Neutrophil (primary cell): ENCODE measurements around the gene FAM241B.
A peak's percentile ranks its signal among the peaks of the same experiment; 100 is the strongest.

Experiments
- H3K27ac ChIP-seq: fragments of 200-600 bp; sonication (generic); 2 replicates; pipeline ENCODE4 v1.5.1; 2016; ENCODE audit warnings: mild to moderate bottlenecking, moderate library complexity
- H3K27me3 ChIP-seq: fragments of 200-600 bp; sonication (generic); 2 replicates; pipeline ENCODE4 v1.6.0; 2016; ENCODE audit warnings: mild to moderate bottlenecking
- H3K36me3 ChIP-seq: fragments of 200-600 bp; sonication (generic); 2 replicates; pipeline ENCODE4 v1.5.1; 2017
- H3K4me1 ChIP-seq, 2 experiments: fragments of 200-600 bp in 1 of 2; sonication (generic) in 1 of 2; 1 replicate in 1 of 2; 2 replicates in 1 of 2; pipeline versions ENCODE4 v1.5.1 to v1.6.1; 2013 to 2016; ENCODE audit warnings: low read depth in 1 of 2, low read length in 1 of 2, mild to moderate bottlenecking in 1 of 2, moderate library complexity in 1 of 2; ENCODE audit not compliant: control insufficient read depth in 1 of 2, insufficient read depth in 1 of 2
- H3K4me3 ChIP-seq, 2 experiments: fragments of 200-600 bp in 1 of 2; sonication (generic) in 1 of 2; 1 replicate in 1 of 2; 2 replicates in 1 of 2; pipeline ENCODE4 v1.5.1; 2013 to 2016; ENCODE audit warnings: low read depth in 1 of 2, low read length in 1 of 2, mild to moderate bottlenecking in 1 of 2, moderate library complexity in 1 of 2
- H3K9me3 ChIP-seq: fragments of 200-600 bp; sonication (generic); 2 replicates; pipeline ENCODE4 v1.5.1; 2016
- TF ChIP-seq, protein P1 (sequence below): fragments of 200-600 bp; sonication (generic); IDR thresholded peaks from 2 replicates; pipeline ENCODE4 v1.5.1; 2016; ENCODE audit warnings: antibody characterized with exemption

FAM241B gene

DNA sequence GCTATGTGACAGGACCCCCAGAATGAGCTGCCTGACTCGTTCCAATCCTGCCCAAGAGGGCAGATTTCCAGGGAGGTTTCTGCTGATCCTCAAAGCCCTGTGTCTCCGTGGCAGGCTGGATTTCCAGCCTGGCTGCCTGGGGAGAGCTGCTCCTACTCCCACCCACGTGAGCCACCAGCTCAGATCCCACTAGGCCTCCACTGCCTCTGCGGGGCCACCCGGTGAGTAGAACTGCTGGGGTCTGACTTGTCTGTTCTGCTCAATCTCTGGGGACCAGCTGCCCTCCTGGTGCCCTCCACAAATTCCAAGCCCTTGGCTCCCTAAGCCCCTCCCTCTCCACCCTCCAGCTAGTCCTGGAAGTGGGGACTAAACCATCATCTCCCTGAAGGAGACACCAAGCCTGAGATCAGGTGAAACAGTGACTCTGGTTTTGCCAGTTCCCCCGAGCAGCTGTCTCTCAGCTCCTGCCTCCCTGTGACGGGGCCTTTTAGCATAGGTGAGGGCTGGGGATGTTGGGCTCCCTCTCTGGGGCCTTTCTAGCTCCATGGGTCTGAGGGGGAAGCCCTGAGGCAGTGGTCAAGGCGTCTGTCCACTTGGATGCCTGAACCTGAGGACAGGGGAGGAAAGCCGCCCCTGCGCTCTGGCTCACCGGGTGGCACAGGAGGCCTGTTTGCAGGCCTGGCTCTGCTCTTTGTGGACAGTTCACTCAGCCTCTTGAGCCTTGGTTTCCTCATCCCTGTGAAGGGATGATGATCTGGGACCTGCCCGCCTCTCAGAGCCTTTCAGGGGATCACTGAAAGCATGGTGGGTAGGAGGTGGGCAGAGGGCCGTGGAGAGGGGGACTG lies 5.6 kb downstream of the FAM241B start:
- Histone ChIP-seq H3K4me3 (no peak overlapping the region), H3K27ac (no peak overlapping the region), H3K9me3 (no peaks in the 10 kb centered on the region), H3K27me3 (peaks cover 18% of the 10 kb centered on the region), H3K36me3 (no peaks in the 10 kb centered on the region), H3K4me1 (no peaks in the 10 kb centered on the region)
- TF ChIP-seq, protein P1, sequence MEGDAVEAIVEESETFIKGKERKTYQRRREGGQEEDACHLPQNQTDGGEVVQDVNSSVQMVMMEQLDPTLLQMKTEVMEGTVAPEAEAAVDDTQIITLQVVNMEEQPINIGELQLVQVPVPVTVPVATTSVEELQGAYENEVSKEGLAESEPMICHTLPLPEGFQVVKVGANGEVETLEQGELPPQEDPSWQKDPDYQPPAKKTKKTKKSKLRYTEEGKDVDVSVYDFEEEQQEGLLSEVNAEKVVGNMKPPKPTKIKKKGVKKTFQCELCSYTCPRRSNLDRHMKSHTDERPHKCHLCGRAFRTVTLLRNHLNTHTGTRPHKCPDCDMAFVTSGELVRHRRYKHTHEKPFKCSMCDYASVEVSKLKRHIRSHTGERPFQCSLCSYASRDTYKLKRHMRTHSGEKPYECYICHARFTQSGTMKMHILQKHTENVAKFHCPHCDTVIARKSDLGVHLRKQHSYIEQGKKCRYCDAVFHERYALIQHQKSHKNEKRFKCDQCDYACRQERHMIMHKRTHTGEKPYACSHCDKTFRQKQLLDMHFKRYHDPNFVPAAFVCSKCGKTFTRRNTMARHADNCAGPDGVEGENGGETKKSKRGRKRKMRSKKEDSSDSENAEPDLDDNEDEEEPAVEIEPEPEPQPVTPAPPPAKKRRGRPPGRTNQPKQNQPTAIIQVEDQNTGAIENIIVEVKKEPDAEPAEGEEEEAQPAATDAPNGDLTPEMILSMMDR: no peak

DNA sequence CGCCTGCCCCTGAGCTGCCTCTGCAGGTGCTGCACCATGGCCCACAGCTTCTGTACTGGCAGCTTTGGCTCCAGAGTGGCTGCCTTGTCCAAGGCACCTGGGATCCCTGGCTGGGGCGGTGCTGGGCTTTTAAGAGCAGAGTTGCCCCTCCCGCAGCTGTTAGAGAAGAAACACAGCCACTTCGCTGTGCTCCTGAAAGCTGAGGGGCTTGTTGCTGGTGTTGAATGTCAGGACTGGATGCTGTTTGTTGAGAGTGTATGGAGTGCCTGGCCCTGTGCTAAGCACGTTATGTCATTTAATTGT lies 6.2 kb downstream of the FAM241B start:
- H3K27me3 ChIP-seq: peaks cover 12% of the 10 kb centered on the region
- no peak overlapping the region for H3K4me3 ChIP-seq
- H3K9me3 ChIP-seq: no peaks in the 10 kb centered on the region
- TF ChIP-seq, protein P1: no peak
- H3K4me1 ChIP-seq: no peaks in the 10 kb centered on the region
- no peak overlapping the region for H3K27ac ChIP-seq
- H3K36me3 ChIP-seq: no peaks in the 10 kb centered on the region

DNA sequence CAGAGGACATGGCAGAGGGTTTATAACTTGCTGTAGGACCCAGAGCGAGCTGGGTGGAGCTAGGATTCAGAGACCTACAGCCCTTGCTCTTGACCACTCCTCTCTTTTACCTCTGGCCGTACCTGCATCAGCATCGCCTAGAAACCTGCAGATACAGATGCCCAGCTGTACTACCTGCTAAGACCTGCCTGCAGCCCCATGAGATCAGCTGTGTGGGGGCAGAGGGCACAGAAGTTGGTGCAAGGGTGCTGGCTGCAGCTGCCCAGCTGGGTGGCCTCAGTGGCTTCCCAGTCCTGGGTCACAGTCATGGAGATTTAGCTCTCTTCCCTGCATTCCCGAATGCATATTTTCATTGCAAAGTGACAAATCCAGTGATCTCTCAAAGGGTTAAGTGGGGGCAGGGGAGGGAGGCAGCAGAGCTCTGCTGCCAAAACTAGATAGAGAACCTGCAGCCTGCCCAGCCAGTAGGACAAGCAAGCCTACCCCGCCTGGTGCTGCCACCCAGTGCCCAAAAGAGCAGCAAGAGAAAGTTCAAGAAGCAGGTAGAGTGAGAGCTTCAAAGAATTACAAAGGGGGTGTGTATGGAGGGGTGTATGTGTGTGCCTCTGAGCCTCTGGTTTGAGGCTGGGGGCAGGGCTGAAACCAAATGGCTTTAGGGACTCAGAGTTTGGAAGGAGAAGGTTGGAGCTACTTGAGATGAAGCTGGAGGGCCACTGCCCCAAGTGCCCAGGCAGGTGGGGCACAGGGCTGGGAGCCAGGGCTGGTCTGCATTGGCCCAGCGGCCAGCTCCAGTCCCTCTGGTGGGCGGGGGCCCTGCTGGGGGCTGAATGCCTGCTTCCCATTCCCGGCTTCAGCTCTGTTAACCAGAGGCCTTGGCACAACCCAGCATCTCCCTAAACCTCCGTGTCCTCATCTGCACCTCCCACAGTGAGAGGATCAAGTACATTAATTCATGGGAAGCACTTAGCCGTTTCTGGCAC lies 6.9 kb downstream of the FAM241B start:
- H3K4me3 ChIP-seq: no peak overlapping the region
- no peak overlapping the region for H3K27ac ChIP-seq
- no peaks in the 10 kb centered on the region for H3K36me3 ChIP-seq
- no peaks in the 10 kb centered on the region for H3K4me1 ChIP-seq
- peaks cover 6% of the 10 kb centered on the region for H3K27me3 ChIP-seq
- TF ChIP-seq, protein P1: no peak
- H3K9me3 ChIP-seq: no peaks in the 10 kb centered on the region

DNA sequence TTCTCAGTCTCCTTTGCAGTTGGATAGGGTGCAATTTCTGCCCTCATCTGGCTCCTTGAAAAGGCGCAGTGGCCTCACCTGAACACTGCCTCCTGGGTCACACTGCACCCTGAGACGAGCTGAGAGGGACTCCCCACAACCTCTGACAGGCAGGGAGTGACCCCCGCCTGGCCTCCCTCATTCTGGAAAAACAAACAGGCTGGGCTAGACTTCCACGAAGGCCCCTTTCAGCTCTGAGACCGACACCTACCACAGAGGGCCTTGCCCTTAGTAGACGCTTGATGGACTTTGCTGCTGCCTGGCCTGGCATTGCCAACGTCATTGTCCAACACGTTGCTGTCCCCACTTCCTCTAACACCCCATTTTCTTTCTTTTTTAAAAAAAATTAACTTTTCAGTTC lies 8.6 kb downstream of the FAM241B start:
- TF ChIP-seq, protein P1: no peak
- no peaks in the 10 kb centered on the region for H3K36me3 ChIP-seq
- no peak overlapping the region for H3K4me3 ChIP-seq
- no peak overlapping the region for H3K27ac ChIP-seq
- no peaks in the 10 kb centered on the region for H3K9me3 ChIP-seq
- H3K27me3 ChIP-seq: peaks cover 5% of the 10 kb centered on the region
- H3K4me1 ChIP-seq: no peaks in the 10 kb centered on the region

DNA sequence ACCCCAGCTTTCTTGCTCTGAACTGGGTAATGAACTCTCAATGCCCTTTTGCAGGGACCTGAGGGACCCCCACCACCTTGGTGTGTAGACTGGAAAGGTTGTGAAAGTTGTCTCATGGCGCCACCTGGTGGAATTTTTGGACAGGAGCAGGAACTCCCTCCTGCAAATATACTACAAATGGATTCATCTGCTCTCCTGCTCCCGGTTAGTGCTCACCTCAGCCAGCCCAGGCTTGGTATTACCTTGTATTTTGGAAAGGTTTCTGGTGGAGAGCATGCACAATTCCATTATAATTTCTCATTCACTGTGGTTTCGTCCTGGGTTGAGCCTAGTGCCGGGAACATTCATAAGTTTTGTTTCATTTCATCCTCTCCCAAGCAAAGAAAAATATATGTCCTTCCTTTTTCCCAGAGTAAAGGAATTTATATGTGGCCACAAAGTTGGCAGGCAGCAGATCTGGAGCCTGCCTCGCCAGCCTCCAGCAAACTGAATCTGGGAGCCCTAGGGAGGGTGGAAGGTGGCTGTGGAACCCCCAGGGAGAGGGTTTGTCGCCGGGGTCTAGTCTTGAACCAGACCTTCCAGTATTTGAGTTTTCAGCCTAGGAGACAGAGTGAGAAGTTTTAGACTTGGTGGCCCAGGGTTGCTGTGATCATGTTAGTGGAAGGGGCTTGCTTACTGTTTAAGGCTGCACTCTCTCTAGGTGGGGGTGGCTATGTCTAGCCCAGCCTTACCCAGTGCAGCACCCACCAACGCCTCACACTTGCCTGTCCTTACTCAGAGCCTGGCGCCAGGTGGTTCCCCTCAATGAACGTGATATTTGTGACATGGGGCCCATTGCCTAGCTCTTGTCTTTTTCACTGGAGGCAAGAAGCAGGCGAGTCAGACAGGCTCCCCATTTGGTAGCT lies 9.5 kb downstream of the FAM241B start:
- no peak overlapping the region for H3K27ac ChIP-seq
- H3K4me3 ChIP-seq: no peak overlapping the region
- H3K4me1 ChIP-seq: no peaks in the 10 kb centered on the region
- no peaks in the 10 kb centered on the region for H3K9me3 ChIP-seq
- TF ChIP-seq, protein P1: peak; percentile 47
- H3K36me3 ChIP-seq: no peaks in the 10 kb centered on the region
- H3K27me3 ChIP-seq: peaks cover 7% of the 10 kb centered on the region
